Measurements from ENCODE around the gene YEATS2. TPM values are rescaled to one million over a fixed set of nuclear protein-coding genes. Genes with fewer than 3 reads are reported as not detected.

Gene YEATS2
- total RNA-seq, 2 donors from 2014 or later, result 13.2 to 14.3 TPM

DNA sequence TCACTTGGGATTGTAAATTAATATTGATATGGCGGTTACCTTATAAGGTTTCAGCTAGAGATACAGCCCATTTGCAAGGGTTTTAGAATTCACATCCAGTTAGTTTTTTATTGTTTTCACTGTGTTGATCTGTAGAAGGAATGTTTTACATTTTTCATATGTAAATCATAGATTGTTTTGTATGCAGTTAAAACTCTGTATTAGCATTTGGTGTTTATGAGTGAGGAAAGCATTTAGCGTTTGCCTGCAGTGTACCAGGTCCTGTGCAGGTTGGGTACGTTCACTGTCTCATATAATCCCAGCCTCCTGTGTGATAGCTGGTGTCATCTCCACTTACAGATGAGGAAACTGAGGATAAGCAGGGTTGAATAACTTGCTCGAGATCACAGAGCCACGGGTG is 104.0 kb downstream of the YEATS2 start:
- no peak for ATAC-seq
- DNase-seq, result no peak
- intact Hi-C loops (cut with DNase I), result no loop called here

GRCh38 chr3:183802989-183803388 is 105.4 kb downstream of the YEATS2 start:
- no peak for ATAC-seq

DNA sequence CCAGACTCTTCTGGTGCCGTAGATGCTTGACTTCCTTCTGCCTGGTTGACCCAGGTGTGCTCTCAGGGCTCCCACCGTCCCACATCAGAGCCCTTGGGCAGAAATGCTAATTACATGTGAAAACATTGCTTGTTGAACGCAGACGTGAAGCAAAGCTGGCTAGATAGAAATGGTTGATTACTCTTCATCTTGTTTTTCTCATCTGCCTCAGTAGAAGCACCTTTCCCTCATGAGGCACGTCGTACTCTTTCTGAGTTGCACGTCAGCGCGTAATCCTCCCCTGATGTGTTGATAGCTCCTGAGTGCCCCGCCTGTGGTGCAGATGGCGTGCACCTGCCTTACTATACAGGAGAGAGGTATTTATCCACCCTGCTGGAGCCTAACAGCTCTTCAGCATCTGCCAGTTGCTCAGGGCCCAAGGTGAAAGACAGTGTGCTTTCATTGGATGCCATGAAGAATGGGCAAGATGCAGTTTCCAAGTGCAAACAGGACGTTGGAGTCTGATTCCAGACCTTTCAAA is 109.7 kb downstream of the YEATS2 start:
- intact Hi-C loops (cut with DNase I), result no loop called here
- no peak for DNase-seq
- ATAC-seq, result no peak

More at GRCh38 chr3:183802989-183803388, 105.4 kb downstream of the YEATS2 start:
- no peak for DNase-seq
- intact Hi-C loops (cut with DNase I), result no loop called here

GRCh38 chr3:183807881-183808280 is 110.3 kb downstream of the YEATS2 start:
- no peak for DNase-seq
- no peak for ATAC-seq
- intact Hi-C loops (cut with DNase I), result no loop called here

- DNase-seq, result no peak
- intact Hi-C loops (cut with DNase I), result no loop called here
- ATAC-seq, result no peak
Measured at GRCh38 chr3:183808355-183808754, 110.8 kb downstream of the YEATS2 start.

GRCh38 chr3:183809270-183809669 is 111.7 kb downstream of the YEATS2 start:
- ATAC-seq, result no peak
- intact Hi-C loops (cut with DNase I), result no loop called here
- no peak for DNase-seq

DNA sequence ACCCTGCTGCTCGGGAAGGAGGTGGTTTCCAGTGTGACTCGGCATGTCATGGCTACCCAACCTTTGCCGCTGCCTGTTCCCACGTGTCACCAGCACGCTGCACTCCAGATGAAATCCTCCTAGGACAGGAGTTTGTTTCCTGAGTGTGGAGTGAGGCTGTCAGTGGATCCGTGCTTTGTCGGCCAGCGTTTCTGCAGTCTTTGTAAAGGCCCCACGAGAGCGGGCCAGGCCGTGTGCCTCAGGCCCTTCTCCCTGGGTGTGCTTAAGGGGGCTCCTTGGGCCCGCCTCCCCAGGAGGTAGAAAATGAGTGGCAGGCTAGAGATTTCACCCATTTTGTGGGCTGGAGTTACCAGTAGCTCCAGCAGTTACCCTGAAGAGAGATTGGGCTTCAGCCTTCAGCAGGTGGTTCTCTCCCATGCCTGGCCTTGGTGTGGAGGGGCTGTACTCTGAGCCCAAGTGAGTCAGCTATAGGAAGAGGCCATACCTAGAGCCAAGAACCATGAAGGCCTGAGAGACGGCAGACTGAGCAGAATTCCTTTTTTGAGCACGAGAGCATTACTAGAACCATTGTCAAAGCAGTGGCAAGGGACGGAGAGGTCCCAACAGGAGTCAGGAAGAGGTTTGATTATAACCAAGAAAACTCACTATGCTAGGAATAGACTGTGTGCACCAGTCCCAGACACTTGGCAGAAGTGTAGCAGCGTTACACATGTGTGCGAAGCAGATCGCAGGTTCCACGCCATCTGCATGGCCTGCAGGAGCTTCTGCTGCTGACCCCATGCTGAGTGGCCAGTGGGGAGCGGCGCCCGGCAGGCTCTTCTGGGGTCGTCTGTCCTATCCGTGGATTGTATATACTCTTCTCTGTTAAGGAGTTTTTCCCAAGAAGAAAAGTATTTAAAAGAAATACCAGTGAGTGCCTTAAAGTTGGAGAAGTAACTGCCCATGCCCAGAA is 113.3 kb downstream of the YEATS2 start:
- DNase-seq (no peak), ATAC-seq (no peak)
- intact Hi-C loops (cut with DNase I), result no loop called here

DNA sequence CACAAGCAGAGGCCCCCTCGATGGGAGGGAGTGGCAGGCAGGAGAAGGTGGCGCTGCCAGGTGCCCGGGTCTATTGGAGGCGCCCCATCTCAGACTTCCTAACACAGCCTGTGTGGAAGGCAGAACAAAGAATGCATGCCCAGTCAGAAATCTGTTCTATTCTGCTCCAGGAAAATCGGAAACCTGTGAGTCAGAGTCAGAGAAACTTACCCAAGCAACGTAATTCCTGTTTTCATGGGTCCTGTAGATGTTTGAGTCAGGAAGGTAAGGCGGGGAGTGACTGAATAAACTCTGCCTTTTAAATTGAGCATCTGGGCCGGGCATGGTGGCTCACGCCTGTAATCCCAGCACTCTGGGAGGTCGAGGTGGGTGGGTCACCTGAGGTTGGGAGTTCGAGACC is 114.0 kb downstream of the YEATS2 start:
- intact Hi-C loops (cut with DNase I), result no loop called here
- DNase-seq (no peak), ATAC-seq (no peak)

DNA sequence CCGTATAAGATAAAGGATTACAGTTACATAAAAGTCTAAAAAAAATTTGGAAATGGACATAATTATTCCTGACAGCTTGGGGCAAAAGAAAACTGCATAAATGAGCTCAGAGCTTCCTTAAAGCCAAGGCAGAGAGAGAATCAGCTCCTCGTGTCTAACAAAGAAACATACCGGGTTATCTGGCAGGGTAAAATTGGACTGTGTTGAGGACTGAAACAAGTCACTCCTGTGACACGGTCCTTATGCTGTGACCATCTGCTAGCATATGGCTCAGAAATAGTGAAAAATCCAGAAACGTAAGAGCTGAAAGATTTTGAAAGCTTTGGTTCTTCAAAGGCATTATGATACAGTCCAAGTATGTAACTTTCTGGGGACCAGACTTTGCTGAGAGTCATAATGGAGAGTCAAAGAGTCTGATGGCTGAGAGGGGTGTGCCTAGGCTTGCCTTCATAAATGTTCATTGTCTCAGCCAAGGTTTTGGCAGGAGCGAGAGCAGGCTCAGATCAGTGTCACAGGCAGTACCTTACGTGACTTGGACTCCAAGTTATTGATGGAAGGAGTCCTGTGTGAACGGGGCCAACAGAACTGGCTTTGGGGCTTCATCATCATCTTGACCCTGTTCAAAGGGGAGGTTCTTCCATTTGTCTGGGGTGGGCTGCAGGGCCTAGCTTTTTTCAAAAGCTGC is 115.3 kb downstream of the YEATS2 start:
- no peak for DNase-seq
- intact Hi-C loops (cut with DNase I), result no loop called here
- ATAC-seq, result no peak

DNA sequence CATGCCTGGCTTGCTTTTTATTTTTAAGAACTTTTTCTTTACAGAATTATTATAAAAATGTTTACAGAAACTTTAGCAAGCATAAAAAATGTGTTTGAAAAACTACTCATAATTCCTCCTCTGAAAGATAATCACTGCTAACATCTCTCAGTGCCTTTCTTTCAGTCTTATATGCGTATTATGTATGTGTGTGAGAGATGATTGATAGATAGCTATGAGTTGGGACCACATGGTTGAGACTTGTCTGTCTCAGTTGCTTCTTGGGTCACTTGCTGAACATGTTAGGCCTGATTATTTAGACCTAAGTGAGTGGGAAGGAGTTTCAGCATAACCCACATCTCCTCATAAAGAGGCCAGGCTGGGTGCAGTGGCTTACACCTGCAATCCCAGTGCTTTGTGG is 116.6 kb downstream of the YEATS2 start:
- DNase-seq (no peak), ATAC-seq (no peak)
- intact Hi-C loops (cut with DNase I), result no loop called here

DNA sequence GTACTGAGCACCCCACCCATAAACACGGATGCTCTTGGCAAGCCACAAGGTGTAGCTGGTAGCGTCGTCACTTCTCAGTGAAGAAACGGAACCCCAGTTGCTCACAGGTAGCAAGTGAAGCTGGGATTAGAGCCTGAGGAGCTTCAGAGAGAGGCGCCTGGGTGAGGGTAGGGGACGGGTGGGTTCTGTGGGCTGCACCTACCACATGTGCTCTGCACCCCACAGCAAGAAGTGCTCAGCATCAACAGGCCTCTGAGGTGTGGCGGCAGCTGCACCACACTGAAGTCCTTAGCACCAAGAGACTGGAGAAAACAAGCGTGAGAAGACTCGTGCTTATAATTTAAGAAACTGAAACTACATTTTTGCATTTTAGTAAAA is 118.0 kb downstream of the YEATS2 start:
- intact Hi-C loops (cut with DNase I), result no loop called here
- ATAC-seq (no peak), DNase-seq (no peak)

DNA sequence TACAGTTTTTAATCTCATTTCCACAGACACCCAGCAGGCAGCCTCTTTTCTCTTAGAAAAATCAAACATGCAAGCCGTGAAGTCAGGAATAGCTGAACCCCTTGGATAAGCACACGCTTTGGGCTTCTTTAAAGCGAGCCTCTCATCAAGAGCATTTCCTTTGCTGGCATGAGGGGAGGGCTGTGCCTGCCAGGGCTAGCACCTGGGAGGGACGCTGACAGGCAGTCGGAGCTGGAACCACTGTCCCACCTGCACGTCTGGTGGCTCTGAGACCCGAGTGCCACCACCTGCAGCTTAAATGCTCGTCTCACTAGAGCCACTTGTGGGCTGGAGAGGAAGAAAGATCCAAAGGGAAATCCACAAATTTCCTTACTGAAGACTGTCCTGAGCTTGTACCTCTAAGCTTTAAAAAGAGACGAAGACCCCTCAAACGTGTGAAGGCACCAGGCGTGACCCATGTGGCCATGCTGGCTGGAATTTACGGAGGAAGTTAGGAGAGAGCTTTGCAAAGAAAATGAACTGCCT is 118.4 kb downstream of the YEATS2 start:
- intact Hi-C loops (cut with DNase I), result no loop called here
- no peak for ATAC-seq

DNA sequence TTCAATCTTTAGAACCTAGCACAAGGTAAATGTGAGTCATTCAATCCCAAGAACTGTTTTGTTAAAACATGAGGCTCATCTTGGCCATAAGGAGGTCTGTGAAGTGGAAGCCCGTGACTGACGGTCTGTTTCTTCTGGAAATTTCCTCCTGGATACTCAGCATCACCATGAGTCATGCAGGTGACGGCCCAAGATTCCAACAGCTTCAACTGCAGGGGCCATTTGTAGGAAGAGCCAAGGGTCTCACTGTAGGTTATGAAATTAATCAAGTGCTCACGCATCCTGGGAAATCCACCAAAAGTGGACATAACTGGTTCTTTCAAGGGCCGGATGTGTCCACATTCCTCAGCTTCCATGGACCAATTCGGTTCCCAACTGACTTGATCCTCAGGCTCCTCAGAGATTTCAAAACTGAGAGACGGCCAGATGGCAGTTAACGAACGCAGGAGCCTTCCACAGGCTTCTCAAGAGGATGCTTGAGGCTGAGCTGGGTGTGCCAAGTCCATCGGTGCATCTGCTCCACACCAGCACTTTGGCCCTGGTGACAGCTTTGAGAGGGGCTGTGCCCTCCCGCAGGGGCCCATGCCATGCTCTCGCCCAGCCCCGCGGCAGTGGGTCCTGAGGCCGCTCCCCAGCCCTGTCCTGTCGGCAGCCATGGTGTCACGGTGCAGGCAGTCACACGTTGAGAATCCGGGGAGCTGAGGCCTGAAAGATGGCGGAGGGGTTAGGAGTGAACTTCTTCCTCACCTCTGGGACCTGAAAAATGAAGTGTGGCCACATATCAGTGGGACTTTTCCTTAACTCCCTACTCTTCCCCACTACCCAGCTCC is 119.3 kb downstream of the YEATS2 start:
- ATAC-seq (no peak), DNase-seq (no peak)
- intact Hi-C loops (cut with DNase I), result no loop called here

More for the DNA sequence above, 118.4 kb downstream of the YEATS2 start:
- no peak for DNase-seq

GRCh38 chr3:183817639-183818038 is 120.0 kb downstream of the YEATS2 start:
- DNase-seq, result no peak
- ATAC-seq, result no peak
- intact Hi-C loops (cut with DNase I), result no loop called here

DNA sequence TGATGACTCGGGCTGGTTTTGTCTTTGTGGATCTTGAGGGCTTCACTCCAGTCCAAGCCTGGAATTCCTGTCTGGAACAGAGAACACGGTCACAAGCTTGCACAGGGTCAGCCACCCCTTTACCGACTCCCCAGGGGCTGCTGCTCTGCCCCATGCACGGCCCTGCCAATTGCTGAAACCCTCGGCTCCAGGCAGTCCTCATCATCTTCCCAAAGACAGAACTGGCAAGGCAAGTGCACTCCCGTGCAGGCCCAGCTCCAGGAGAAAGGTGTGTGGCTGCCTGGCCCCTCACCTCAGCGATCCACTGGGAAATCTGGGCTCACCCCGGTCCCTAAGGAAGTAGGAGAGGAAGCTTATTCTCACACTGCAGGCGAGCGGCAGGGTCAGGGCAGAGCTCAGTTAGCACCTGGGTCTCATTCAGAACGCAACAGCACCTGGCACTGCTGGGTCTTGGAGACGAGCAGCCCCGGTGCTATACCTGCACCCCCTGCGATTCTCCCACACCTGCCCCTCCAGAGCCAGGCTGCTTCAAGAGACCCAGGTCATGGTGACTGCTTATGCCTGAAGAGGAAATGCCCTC is 120.5 kb downstream of the YEATS2 start:
- ATAC-seq (no peak), DNase-seq (no peak)
- intact Hi-C loops (cut with DNase I), result no loop called here

GRCh38 chr3:183818706-183819624 is 121.4 kb downstream of the YEATS2 start:
- ATAC-seq (no peak), DNase-seq (no peak)
- intact Hi-C loops (cut with DNase I), result no loop called here

DNA sequence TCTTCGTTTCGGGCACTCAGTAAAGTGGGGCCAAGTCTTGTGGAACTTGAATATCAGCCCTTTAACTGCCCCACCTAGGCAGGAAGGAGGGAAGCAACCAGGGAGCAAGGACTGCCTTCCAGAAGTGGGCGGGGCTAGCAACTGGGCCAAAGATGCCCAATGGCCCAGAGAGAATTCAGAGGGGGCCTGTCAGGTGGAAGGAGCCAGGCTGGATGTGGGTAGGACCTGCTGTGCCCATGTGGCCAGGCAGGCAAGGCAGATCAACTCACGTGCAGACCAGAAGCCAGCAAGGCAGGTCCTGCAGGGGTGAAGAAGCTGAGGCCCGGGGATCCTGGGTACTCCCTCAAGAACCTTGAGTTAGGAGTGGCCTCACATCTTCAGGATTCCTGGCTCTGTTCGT is 122.2 kb downstream of the YEATS2 start:
- ATAC-seq (no peak), DNase-seq (no peak)
- intact Hi-C loops (cut with DNase I), result no loop called here

- intact Hi-C loops (cut with DNase I), result no loop called here
- ATAC-seq, result no peak
- no peak for DNase-seq
Measured at GRCh38 chr3:183822631-183823030, 125.0 kb downstream of the YEATS2 start.
